Stimulated activated CD8-positive, alpha-beta memory T cell treated with anti-CD3 and anti-CD28 coated beads, Interleukin-15, amount 100 ng/mL, for 24 hours (primary cell): ENCODE results near the gene SOCS1.
"Not testable (repeated sequence)": the region's sequence is repeated elsewhere in the genome, so short reads cannot be mapped to it uniquely, and the experiment has no call there.

Experiments
- DNase-seq: peaks from one replicate; pipeline ENCODE4 v3.0.0-alpha.2; 2020; ENCODE audit warnings: low read depth

The SOCS1 gene

DNA sequence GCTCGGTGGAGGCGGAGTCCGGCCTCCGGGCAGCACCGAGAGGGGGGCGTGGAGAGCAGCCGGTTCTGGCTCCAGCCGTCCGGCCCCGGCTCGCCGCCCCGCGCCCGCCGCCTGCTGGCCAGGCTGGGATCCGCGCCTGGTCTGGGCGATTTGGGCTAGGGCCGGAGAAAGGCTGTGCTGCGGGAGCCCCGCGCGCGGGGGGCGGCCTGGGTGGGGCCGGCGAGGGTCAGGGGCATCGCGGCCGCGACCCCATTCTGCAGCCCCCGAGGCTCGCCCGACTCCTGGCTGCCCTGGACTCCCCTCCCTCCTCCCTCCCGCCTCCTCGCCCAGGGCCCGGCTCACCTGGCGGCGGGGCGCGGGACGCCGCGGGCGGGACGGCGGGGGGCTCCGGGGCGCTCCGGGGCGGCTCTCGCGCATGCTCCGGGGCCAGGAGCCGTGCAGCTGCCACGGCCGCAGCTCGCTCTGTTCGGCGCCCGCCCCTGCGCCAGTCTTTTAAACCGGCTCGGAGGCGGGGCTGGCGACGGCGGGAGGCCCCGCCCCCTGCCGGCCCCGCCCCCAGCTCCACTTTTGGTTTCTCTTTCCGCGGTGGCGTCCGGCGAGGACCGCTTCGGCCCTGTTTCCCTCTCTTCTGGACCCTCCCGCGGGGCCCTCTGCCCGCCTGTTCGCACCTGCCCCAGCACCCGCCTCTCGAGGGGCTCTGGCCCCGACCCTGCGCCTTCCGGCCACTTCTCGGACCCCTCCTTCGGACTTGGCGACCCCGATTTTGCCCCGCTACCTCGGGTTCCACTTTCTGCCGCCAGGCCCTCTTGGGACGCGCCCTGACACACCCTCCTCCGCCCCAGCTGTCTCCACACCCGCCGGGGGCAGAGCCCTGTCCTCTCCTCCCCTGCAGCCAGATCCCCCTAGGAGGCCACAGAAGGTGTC, at the start of gene SOCS1:
Gene SOCS1, minus strand, starts transcription at position 468 of the 924 bp plus-strand sequence. CDS start 726 bp downstream, outside the sequence.
- DNase-seq = peak; percentile 83

GRCh38 chr16:11303405-11304138, 47.6 kb upstream of the SOCS1 start:
- DNase-seq = no peak

GRCh38 chr16:11302977-11303376, 47.0 kb upstream of the SOCS1 start:
- DNase-seq = no peak

GRCh38 chr16:11301645-11302501, 45.9 kb upstream of the SOCS1 start:
- no peak for DNase-seq

GRCh38 chr16:11300560-11300892, 44.5 kb upstream of the SOCS1 start:
- DNase-seq = no peak

- DNase-seq = no peak
Observed at GRCh38 chr16:11299865-11300559, 44.0 kb upstream of the SOCS1 start.

- not testable (repeated sequence) for DNase-seq
Observed at GRCh38 chr16:11298950-11299547, 43.0 kb upstream of the SOCS1 start.

GRCh38 chr16:11298143-11298900, 42.3 kb upstream of the SOCS1 start:
- DNase-seq = no peak

GRCh38 chr16:11297492-11298142, 41.6 kb upstream of the SOCS1 start:
- DNase-seq = peak; percentile 17

DNA sequence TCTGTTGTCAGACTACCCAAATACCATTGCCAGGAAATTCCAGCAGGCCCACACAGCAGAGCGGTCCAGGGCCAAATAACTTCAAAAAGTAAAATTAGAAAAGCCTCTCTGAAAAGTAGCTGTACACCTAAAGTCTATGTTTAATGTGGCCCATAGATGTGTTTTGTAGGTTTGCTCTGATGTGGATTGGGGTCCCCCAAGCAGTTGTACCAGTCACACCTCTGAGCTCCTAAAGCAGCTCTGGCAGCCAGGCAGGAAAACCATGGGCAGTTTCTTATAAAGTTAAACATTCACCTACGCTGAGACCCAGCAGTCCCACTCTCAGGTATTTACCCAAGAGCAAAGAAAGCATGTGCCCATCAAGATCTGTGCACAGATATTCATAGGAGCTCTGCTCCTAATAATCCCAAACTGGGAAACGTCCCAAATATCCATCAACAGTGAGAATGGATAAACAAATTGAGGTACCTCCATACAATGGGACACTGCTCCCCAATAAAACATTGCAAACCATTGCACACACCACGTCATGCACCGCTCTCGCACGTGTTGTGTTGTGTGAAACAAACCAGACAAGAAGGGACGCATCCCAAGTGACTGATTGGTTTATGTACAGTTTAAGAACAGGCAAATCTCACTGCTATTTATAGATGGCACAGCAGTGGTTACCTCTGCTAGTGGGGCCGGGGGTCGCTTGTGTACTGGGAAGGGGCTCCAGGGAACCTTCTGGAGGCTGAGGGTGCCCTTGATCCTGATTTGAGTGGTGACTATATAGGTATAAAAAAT, 40.9 kb upstream of the SOCS1 start:
- no peak for DNase-seq

DNA sequence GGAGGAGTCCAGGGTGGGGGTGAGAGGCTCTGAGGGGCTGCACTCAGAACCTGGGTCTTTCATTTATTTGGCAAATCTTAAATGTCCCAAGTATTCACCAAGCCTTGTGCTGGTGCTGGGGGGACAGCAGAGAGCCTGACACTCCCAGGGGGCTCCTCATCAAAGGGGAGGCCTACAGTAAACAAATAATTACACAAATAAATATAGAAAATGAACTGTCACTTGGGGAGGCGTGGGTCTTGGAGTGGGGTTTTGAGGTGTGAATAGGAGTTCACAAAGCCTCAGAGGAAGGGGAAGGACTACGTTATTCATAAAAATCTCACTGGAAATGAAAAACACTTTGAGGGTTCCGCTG, 40.3 kb upstream of the SOCS1 start:
- DNase-seq = no peak

GRCh38 chr16:11295672-11296071, 39.7 kb upstream of the SOCS1 start:
- DNase-seq = no peak

- no peak for DNase-seq
Observed at GRCh38 chr16:11292076-11292748, 36.2 kb upstream of the SOCS1 start.

DNA sequence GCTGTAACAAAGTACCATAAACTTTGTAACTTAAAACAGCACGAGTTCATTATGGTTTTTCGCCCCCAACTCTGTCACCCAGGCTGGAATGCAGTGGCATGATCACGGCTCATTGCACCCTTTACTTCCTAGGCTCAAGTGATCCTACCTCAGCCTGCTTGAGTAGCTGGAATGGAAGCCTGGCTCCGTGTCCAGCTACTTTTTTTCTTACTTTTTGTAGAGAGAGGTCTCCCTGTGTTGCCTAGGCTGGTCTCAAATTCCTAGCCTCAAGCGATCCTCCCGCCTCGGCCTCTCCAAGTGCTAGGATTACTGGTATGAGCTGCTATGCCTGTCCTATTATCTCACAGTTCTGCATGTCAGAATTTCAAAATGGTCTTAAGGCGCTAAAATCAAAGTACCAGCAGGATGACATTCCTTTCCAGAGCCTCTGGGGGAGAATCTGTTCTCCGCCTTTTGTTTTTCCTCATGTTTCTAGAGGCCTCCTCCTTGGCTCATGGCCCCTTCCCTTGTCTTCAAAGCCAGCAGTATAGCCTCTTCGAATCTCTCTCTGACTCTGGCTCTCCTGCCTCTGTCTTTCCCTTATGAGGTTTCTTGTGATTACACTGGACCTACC, 35.2 kb upstream of the SOCS1 start:
- no peak for DNase-seq

DNA sequence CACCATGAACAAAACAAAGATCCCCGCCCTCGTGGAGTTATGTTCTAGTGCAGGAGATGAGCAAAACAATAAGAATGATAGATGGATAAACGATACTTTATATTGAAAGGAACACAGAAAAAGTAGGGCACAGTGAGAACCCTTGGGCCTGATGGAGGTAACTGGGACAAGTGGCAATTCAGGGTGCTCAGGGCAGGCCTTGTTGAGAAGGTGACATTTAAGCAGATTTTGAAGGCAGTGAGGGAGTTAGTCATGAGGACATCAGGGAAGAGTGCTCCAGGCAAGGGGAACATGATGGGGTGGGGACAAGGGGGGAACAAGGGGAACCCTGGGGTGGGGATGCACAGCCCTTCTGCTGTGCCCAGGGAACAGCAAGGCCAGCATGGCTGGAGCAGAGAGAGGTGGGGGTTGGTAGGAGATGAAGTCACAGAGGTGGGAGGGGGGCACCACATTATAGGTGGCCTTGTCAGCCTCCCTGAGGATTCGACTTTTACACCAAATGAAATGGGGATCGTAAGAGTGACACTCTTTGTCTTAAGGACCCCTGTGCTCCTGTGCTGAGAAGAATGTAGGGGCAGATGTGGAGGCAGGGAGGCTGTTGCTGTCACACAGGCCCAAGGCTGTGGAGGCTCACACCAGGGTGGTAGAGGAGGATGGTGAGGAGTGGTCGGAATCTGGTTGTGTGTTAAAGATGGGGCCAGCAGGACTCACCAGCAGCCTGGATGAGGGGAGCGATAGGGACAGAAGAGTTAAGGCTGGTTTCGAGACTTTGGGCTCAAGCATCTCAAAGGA, 34.3 kb upstream of the SOCS1 start:
- no peak for DNase-seq

DNA sequence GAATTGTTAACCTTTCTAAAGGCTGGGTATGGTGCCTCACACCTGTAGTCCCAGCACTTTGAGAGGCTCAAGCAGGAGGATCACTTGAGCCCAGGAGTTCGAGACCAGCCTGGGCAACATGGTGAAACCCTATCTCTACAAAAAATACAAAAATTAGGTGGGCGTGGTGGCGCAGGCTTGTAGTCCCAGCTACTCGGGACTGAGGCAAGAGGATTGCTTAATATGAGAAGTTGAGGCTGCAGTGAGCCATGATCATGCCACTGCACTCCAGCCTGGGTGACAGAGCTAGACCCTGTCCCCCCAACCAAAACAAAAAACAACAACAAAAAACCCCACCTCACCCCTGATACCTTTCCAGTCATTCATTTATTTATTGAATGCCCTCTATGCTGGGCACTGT, 33.7 kb upstream of the SOCS1 start:
- not testable (repeated sequence) for DNase-seq

DNA sequence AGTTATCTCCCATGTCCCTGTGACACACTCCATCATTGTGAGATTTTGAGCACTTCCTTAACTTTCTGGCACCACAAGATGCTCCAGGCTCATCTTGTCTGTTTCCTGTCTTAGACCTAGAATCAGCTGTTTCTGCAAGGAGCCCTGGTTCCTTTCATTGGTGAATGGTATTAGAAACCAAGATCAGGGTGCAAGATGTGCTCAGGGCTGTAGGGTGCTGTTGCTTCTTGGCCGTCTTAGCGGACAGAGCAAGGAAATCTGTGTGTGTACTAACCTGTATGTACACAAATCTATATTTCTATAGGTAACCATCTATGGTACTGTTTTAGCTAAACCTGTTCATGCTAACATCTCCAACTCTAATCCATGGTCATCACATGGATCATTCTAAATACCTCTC, 33.2 kb upstream of the SOCS1 start:
- no peak for DNase-seq
